ENCODE data around the gene NF1.

The NF1 gene

GRCh38 chr17:31349454-31349853 lies 254.7 kb downstream of the NF1 start:
- Histone ChIP-seq H3K4me3 (IDR thresholded peaks at IDR 0.05; ENCODE audit: insufficient read depth, low read depth, low read length) (no peak overlapping the region), H3K9ac (no peak overlapping the region), H3K27me3 (ENCODE audit: insufficient read depth, low read depth) (no peaks in the 10 kb centered on the region), H3K79me2 (ENCODE audit: insufficient read depth, low read depth) (no peaks in the 10 kb centered on the region), H3K4me1 (ENCODE audit: low read depth, poor library complexity, severe bottlenecking) (peaks cover 14% of the 10 kb centered on the region), H4K20me1 (ENCODE audit: insufficient read depth) (no peaks in the 10 kb centered on the region), H3K4me2 (no peak overlapping the region), H2AFZ (ENCODE audit: low read depth) (no peak overlapping the region), H3K36me3 (ENCODE audit: insufficient read depth) (no peaks in the 10 kb centered on the region), H3K27ac (no peak overlapping the region)
- TF ChIP-seq CTCF (conservative IDR thresholded peaks at IDR 0.05; ENCODE audit: low read depth, low read length) = no peak

- Histone ChIP-seq H3K4me2 (no peak overlapping the region), H3K9ac (no peak overlapping the region), H3K79me2 (ENCODE audit: insufficient read depth, low read depth) (no peaks in the 10 kb centered on the region), H3K36me3 (ENCODE audit: insufficient read depth) (no peaks in the 10 kb centered on the region), H3K4me3 (IDR thresholded peaks at IDR 0.05; ENCODE audit: insufficient read depth, low read depth, low read length) (no peak overlapping the region), H4K20me1 (ENCODE audit: insufficient read depth) (no peaks in the 10 kb centered on the region), H3K4me1 (ENCODE audit: low read depth, poor library complexity, severe bottlenecking) (no peaks in the 10 kb centered on the region), H3K27ac (no peak overlapping the region), H2AFZ (ENCODE audit: low read depth) (no peak overlapping the region), H3K27me3 (ENCODE audit: insufficient read depth, low read depth) (no peaks in the 10 kb centered on the region)
- TF ChIP-seq CTCF (conservative IDR thresholded peaks at IDR 0.05; ENCODE audit: low read depth, low read length) = no peak
Observed at GRCh38 chr17:31355935-31356334, 261.2 kb downstream of the NF1 start.

- H3K36me3 ChIP-seq (ENCODE audit: insufficient read depth) = no peaks in the 10 kb centered on the region
- no peak overlapping the region for H3K4me2 ChIP-seq
- no peak for TF ChIP-seq CTCF (conservative IDR thresholded peaks at IDR 0.05; ENCODE audit: low read depth, low read length)
- no peaks in the 10 kb centered on the region for H3K79me2 ChIP-seq (ENCODE audit: insufficient read depth, low read depth)
- H2AFZ ChIP-seq (ENCODE audit: low read depth) = no peak overlapping the region
- H3K4me1 ChIP-seq (ENCODE audit: low read depth, poor library complexity, severe bottlenecking) = no peaks in the 10 kb centered on the region
- no peaks in the 10 kb centered on the region for H3K27me3 ChIP-seq (ENCODE audit: insufficient read depth, low read depth)
- H3K27ac ChIP-seq = no peak overlapping the region
- H4K20me1 ChIP-seq (ENCODE audit: insufficient read depth) = no peaks in the 10 kb centered on the region
- H3K4me3 ChIP-seq (IDR thresholded peaks at IDR 0.05; ENCODE audit: insufficient read depth, low read depth, low read length) = no peak overlapping the region
- no peak overlapping the region for H3K9ac ChIP-seq
Observed at GRCh38 chr17:31357091-31357490, 262.3 kb downstream of the NF1 start.

GRCh38 chr17:31357839-31358394 lies 263.1 kb downstream of the NF1 start:
- H4K20me1 ChIP-seq (ENCODE audit: insufficient read depth) = no peaks in the 10 kb centered on the region
- H3K4me2 ChIP-seq = no peak overlapping the region
- no peak overlapping the region for H3K9ac ChIP-seq
- H3K4me1 ChIP-seq (ENCODE audit: low read depth, poor library complexity, severe bottlenecking) = no peaks in the 10 kb centered on the region
- H3K79me2 ChIP-seq (ENCODE audit: insufficient read depth, low read depth) = no peaks in the 10 kb centered on the region
- H3K4me3 ChIP-seq (IDR thresholded peaks at IDR 0.05; ENCODE audit: insufficient read depth, low read depth, low read length) = no peak overlapping the region
- no peak overlapping the region for H2AFZ ChIP-seq (ENCODE audit: low read depth)
- H3K36me3 ChIP-seq (ENCODE audit: insufficient read depth) = no peaks in the 10 kb centered on the region
- no peaks in the 10 kb centered on the region for H3K27me3 ChIP-seq (ENCODE audit: insufficient read depth, low read depth)
- no peak overlapping the region for H3K27ac ChIP-seq
- no peak for TF ChIP-seq CTCF (conservative IDR thresholded peaks at IDR 0.05; ENCODE audit: low read depth, low read length)
